ENCODE measurements around the gene PTPRT.

The PTPRT gene

GRCh38 chr20:42364446-42364845, 825.3 kb downstream of the PTPRT start:
- DNase-seq, result no peak

GRCh38 chr20:42361402-42361970, 828.2 kb downstream of the PTPRT start:
- DNase-seq, result no peak

DNA sequence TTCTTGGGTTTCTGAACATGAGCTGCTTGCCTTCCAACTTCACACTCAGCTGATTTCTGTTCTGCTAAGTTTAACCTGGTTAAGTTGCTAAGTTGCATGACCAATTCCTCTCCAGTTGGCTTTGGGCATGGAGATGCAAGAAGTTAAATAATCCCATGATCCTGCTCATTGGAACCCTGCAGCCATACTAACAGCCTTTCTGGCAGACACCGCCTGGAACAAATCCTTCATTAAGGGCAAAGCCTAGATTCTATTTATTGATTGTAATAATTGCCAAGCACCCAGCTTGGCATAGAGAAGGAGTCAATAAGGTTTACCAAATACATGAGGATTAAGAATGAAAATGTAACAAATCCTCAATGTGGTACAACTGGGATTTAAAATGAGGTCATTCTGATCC, 829.1 kb downstream of the PTPRT start:
- DNase-seq, result no peak

DNA sequence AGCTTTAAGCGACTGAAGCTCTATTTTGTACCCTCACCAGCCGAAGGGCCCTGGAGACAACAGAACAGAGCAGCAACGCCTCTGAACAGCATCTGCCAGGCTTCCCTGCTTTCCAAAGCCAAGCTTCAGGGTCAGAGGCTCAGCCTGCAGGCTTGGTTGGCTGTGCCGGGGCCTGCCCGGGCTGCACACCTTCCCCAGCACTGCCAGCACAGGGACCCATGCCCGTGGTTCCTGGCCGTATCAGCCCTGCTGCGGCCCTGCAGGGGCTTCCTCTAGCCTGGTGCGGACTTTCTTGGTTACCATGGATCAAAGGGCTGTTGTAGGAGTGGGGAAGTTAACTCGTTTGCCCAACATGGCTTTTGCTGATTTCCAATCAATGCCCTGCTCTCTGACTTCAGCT, 830.1 kb downstream of the PTPRT start:
- DNase-seq, result no peak

DNA sequence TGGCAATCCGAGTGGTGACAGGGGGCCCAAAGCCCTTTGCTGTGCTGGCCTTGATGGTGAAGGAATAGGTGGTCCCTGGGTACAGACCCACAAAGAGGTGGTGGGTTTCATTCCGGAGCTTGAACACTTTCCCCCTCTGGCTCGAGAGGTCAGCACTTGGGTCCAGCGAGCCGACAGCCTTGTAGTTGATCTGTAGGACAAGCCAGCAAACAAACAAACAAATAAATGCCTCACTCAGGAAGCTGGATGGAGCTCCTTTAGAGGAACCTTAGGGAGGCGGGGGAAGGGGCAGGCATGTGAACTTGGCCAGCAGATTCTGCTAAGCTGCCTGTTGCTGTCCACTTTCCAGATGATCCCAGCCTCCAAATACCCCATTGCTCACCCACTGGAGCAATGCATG, 837.6 kb downstream of the PTPRT start:
- no peak for DNase-seq

DNA sequence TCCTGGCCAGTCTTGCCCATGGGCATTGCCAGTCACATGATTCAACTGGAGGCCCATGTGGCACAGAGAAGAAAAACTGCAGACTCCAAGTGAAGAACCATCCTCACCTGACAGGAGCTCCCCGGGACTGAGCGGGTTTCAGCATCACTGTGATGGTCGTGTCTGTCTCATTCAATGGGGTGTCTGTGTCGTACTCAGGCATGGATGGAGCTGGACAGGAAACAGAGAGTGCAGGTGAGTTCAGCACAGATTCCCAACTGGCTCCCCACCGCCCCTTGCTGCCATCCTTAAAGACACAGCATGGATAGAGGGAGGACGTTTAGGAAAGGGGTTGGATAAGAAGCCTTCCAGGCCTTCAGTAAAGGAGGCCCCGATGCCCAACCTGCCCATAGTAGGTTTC, 839.2 kb downstream of the PTPRT start:
- no peak for DNase-seq

- DNase-seq, result no peak
These were observed 843.2 kb downstream of the PTPRT start for GRCh38 chr20:42346189-42347170.

GRCh38 chr20:42341654-42342053, 848.1 kb downstream of the PTPRT start:
- no peak for DNase-seq

- no peak for DNase-seq
These were observed 849.3 kb downstream of the PTPRT start for GRCh38 chr20:42340368-42340767.

DNA sequence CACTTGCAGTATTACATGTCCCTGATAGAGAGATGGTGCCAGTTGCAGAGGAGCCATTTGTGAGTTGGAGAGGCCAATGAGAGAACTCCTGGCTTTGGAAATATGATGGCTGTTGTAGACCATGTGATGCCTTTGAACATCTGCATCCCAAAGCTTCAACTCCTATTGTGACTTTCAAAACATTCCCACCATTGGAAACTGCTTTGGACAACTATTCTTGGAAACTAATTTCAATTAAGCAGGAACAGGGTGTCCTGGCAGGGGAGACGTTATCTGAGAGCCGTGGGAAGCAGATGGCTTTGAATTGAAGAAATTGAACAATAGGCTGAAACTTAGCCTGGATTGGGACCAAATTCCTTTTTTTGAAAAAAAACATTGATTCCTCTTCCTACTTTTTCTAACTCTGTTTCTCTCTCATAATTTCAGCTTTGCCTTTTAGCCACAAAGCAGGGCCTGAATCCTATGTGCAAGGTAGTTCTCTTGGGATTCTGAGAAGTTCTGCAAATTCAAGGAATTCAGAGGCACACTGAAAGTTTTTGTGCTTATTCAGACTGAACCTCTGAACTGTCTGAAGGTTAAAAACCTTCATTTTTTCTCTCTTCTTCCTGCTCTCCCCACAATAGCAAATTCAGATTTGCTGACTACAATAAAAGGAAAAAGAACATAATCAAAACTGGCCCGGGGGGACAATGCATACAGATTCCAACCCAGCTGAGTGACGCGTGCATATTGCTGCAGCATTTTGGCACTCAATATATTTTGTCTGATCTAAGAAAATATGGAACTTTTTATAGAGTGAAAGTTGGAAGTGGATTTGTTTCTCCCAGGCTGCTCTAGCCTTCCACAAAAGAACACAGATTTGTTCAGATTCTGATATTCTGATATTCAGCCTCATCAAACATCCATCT, 851.2 kb downstream of the PTPRT start:
- DNase-seq, result no peak

DNA sequence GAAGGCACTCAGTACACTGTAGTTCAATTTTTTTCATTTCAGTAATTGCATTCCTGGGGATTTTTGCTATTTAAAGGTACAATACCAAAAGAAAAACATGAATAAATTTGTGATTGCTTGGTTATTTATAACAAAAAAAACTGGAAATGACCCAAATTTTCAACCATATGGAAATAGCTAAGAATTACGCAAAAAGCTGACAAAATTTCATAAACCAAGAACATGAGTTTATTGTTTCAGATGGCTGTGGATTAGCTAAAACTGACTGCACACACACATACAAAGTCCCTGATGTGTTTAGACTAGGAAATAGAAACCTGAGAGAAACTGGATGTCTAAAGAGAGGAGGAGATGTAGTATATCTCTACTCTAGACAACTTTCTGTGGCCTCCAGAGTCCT, 853.1 kb downstream of the PTPRT start:
- no peak for DNase-seq

DNA sequence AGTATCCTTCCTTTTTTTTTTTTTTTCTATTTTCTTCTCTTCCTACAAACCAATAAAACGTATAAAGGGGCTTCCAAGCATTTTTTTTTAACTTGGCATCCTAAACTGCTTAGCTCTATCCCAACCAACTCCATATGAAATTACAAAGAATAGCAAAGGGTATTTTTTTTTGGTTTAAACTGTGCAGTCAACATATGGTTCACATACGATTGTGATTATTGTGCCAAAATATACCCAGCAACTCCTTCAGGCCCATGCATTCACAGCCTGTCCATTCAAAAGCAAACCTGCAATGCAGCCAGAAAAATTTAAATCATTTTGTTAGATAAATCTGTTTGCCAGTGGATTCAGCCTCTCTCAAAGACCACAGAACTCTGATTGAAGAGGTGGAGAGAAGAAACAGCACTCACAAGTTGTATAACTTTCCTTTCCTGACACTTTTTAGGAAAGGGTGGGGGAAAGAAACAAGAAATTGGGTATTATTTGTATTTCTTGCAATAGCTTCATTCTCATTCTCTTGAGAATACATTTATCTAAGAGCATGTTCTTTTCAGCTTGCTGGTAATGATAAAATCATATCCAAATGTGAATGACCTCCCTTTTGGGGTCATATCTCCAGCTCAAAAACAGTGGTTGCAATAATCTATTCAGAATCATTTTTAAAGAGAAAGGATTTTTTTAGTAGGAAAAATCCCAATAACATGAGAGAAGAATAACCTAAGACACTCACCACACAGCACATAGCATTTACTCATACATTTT, 870.3 kb downstream of the PTPRT start:
- no peak for DNase-seq

GRCh38 chr20:42313704-42314103, 876.0 kb downstream of the PTPRT start:
- no peak for DNase-seq

DNA sequence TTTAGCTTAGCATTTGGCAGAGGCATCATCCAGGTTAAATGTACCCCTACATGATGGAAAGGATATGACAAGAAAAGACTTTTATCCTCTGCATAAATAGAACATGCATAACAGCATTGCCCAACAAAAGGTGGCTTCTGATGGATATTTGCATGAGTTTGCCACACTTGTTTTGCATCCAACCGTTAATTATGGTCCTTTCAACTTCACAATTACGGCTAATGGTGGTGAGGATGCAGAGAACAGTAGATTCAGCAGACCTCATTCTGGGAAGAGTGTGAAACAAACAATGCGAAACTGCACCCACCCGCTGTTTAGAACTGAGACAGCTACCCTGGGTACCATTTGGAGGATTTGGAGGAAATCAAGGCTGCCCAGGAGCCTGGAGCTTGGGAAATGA, 880.7 kb downstream of the PTPRT start:
- no peak for DNase-seq

- DNase-seq, result no peak
These were observed 881.5 kb downstream of the PTPRT start for GRCh38 chr20:42308171-42308570.

GRCh38 chr20:42295592-42295991, 894.1 kb downstream of the PTPRT start:
- DNase-seq, result no peak

DNA sequence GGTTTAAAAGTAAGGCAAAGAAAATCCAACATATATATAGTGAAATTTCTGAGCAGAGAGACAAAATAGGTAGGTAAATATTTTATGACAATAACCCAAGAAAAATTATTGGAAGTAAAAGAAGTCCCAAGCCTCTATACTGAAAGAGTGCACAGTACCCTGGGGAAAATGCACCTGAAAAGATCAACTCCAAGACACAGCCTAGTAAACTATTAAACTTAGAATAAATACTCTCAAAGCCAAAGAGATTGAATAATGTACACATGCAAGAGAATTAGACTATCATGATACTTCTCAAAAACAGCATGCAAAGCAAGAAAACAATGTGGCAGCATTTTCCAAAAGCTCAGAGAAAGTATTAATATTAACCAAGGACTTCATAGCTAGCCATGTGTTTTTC, 894.7 kb downstream of the PTPRT start:
- no peak for DNase-seq

DNA sequence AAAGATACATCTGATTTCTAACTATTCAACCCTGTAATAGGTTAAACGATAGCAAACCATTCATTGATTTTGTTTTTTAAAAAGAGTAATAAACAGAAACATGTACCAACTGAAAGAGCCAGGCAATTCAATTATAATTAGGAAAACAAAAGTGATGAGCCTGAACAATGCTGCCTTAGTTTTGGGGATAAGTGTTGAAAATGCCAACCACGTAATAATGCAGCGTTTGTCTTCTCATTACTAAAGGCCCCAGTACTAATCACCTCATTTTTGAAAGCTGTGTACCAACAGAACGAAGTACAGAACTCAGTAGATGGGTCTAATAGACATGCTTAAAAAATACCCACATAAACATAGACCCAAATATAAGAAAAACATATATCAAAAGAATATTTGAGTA, 907.9 kb downstream of the PTPRT start:
- no peak for DNase-seq

DNA sequence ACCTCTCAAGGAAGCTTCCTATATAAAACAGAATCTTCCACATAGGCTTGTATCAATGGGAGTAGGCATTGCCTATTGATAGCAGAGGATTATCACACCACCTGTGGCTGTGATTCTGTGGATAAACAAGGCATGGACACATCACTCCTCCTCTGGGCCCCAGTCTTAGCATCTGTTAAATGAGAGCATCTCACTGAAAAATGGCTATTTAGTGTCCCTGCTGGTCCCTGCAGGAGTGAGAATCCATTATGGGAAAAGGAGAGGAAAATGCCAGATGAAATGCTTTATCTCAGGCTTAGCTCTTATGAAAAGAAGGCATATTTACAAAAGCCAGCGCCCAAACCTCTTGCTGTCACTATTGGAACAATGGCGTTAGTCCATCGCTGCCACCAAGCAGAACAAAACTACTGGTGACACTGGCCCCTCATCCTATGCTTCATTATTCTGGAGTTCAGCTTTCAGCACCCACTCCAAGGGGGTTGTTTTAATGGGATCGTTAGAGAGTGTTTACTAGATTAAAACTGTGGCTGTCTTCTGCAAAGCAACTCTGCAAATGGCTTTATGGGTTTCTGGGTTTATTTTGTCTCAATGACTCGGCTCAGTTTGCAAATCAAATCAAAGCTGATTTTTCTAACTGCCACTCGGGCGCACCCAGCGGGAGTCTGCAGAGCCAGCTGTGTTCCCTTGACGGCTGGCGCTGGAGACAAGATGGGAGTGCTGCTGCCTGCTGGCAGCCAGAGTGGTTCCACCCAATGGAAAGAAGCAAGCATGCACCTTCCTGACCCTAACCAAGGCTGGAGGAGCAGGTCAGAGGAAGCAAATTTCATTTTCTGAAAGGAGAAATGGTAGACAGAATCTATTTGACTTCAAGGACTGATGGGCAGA, 912.7 kb downstream of the PTPRT start:
- no peak for DNase-seq

- no peak for DNase-seq
These were observed 914.7 kb downstream of the PTPRT start for GRCh38 chr20:42274986-42275385.

DNA sequence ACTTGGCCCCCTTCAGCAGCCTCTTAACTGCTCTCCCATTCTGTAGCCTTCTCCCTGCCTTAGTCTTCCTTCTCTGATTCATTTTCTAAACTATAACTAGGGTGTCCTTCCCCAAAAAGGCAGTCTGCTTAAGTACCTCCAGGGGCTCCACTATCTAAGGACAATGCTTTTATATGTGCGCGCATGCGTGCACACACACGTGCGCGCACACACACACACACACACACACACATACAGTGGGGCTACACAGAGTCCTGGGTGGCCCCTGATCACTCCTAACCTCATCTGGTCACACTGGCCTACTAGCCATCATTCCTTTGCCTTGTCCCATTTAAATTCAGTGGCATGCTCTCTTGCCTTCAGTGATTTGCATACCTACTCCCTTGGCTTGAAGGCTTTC, 917.2 kb downstream of the PTPRT start:
- DNase-seq, result no peak

All from fibroblast of skin of back (primary cell).